WTC11 (cell line): ENCODE data around the gene LILRB1. TPM values are rescaled to one million over a fixed set of nuclear protein-coding genes. Genes with fewer than 3 reads are reported as not detected.
"Not testable (repeated sequence)": the region's sequence is repeated elsewhere in the genome, so short reads cannot be mapped to it uniquely, and the experiment has no call there.

Source experiments
- ATAC-seq: fragments of 200-7000 bp; cut with Tn5 transposase; 2 replicates; pipeline ENCODE4 v1.10.0; 2021; ENCODE audit warnings: mild to moderate bottlenecking, moderate library complexity
- CTCF ChIA-PET: fragments of 300-600 bp; sonication (Branson Sonifier 250); formaldehyde crosslinking; loops from one replicate; lab custom pipeline; 2021; ENCODE audit warnings: antibody characterized with exemption; lab: Charles Lee
- POLR2A ChIA-PET: fragments of 350-600 bp; sonication (Branson Sonifier 250); formaldehyde crosslinking; loops from one replicate; lab custom pipeline; 2021; ENCODE audit warnings: antibody characterized with exemption; lab: Charles Lee
- DNase-seq: peaks from one replicate; pipeline ENCODE4 v3.0.0; 2021; ENCODE audit warnings: low spot score
- H3K27ac Mint-ChIP-seq: 2 replicates; pipeline ENCODE4 v1.8.0; 2021; ENCODE audit warnings: mixed read lengths
- H3K27me3 Mint-ChIP-seq: 2 replicates; pipeline ENCODE4 v1.8.0; 2021; ENCODE audit warnings: low read depth, mild to moderate bottlenecking, moderate library complexity, mixed read lengths
- H3K36me3 Mint-ChIP-seq: 2 replicates; pipeline ENCODE4 v1.8.0; 2021; ENCODE audit warnings: mixed read lengths
- H3K4me1 Mint-ChIP-seq: 2 replicates; pipeline ENCODE4 v1.8.0; 2022; ENCODE audit warnings: mixed read lengths
- H3K4me3 Mint-ChIP-seq: 2 replicates; pipeline ENCODE4 v1.8.0; 2021; ENCODE audit warnings: mild to moderate bottlenecking, moderate library complexity, mixed read lengths
- H3K9me3 Mint-ChIP-seq: 2 replicates; pipeline ENCODE4 v1.8.0; 2021; ENCODE audit warnings: mixed read lengths
- EMX1 ChIP-seq: fragments of 250-450 bp; sonication (Bioruptor Pico); IDR thresholded peaks from 2 replicates; pipeline ENCODE4 v1.8.0; 2021; ENCODE audit warnings: mild to moderate bottlenecking
- ERG ChIP-seq: fragments of 250-450 bp; sonication (Bioruptor Pico); IDR thresholded peaks from 2 replicates; pipeline ENCODE4 v1.8.0; 2021; ENCODE audit warnings: mild to moderate bottlenecking
- GABPB1 ChIP-seq: sonication (generic); formaldehyde crosslinking; IDR thresholded peaks from 2 replicates; pipeline ENCODE4 v1.8.1; 2023; ENCODE audit warnings: mild to moderate bottlenecking, missing genetic modification reagents
- MYBL2 ChIP-seq: sonication (generic); formaldehyde crosslinking; IDR thresholded peaks from 2 replicates; pipeline ENCODE4 v1.8.1; 2023; ENCODE audit warnings: mild to moderate bottlenecking, moderate library complexity, missing genetic modification reagents
- NFATC4 ChIP-seq: fragments of 250-450 bp; sonication (Bioruptor Pico); IDR thresholded peaks from 2 replicates; pipeline ENCODE4 v1.9.0; 2021; ENCODE audit warnings: mild to moderate bottlenecking
- PRDM15 ChIP-seq: sonication (generic); formaldehyde crosslinking; IDR thresholded peaks from 2 replicates; pipeline ENCODE4 v1.8.0; 2022; ENCODE audit warnings: missing genetic modification reagents
- TCF7 ChIP-seq: sonication (generic); formaldehyde crosslinking; IDR thresholded peaks from 2 replicates; pipeline ENCODE4 v1.8.0; 2022; ENCODE audit warnings: mild to moderate bottlenecking, low read depth, missing genetic modification reagents, moderate library complexity
- USF1 ChIP-seq: sonication (generic); formaldehyde crosslinking; IDR thresholded peaks from 2 replicates; pipeline ENCODE4 v1.8.0; 2022; ENCODE audit warnings: mild to moderate bottlenecking, missing genetic modification reagents
- ZNF532 ChIP-seq: fragments of 250-450 bp; sonication (Bioruptor Pico); IDR thresholded peaks from 2 replicates; pipeline ENCODE4 v1.9.0; 2021; ENCODE audit warnings: mild to moderate bottlenecking, borderline replicate concordance
- total RNA-seq: library from RNA; stranded (reverse); gene quantifications from 3 replicates; pipeline ENCODE4 v1.2.3, GENCODE V29; 2021
- TF ChIP-seq, protein P1 (sequence below): sonication (generic); formaldehyde crosslinking; IDR thresholded peaks from 2 replicates; pipeline ENCODE4 v1.8.1; 2022; ENCODE audit warnings: low read depth, mild to moderate bottlenecking, moderate library complexity, missing genetic modification reagents, borderline replicate concordance

LILRB1 gene
- total RNA-seq, 1 experiment from 2014 or later: not detected

DNA sequence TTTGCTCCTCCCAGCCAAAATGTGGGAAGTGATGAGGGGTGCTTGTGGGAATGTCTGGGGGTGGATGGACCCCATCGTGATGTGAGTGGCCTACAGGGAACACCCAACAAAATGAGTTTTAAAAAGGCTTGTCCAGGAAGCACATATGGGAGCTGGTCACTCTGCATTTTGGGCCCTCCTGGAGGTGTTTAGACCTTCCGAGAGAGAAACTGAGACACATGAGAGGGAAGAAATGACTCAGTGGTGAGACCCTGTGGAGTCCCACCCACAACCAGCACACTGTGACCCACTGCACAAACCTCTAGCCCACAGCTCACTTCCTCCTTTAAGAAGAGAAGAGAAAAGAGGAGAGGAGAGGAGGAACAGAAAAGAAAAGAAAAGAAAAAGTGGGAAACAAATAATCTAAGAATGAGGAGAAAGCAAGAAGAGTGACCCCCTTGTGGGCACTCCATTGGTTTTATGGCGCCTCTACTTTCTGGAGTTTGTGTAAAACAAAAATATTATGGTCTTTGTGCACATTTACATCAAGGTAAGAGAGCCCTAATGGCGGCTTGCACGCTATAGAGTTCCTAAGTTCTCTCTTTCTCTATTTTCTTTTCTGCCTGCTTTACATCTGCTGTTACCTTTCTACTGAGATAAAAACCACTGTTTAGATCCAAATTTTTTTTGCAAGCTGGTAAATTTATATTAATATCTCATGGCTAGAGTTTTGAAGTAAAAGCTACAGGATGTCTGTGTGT is 13.3 kb upstream of the LILRB1 start (continued):
- no peak for TF ChIP-seq GABPB1 (CRISPR knock-in tag)

DNA sequence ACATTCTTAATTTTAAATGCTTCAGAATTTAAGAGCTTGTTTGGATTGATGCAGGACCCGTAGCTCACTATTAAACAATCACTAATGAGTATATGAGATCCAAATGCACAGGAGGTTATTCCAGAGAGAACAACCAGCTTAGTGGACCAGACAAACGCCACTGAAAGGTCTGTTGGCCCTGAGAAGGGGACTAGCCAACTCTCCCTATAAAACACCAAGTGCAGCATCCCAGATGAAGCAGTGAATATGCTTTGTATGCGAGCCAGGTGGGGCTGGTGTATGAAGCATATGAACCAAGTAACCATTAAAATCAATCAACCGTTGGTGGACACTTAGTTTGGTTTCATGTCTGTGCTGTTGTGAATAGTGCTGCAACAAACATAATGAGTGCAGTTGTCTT is 9.8 kb upstream of the LILRB1 start:
- ATAC-seq (no peak), DNase-seq (no peak)
- ChIA-PET POLR2A (no interaction called here), CTCF (no interaction called here)
- H3K4me1 Mint-ChIP-seq: no peaks in the 10 kb centered on the region
- peaks cover 67% of the 10 kb centered on the region for H3K9me3 Mint-ChIP-seq
- H3K27ac Mint-ChIP-seq: no peak overlapping the region
- TF ChIP-seq PRDM15 (CRISPR knock-in tag) (no peak), ZNF532 (no peak)
- H3K36me3 Mint-ChIP-seq: peaks cover 49% of the 10 kb centered on the region
- H3K4me3 Mint-ChIP-seq: no peak overlapping the region
- peaks cover 15% of the 10 kb centered on the region; the same call in 1 of the 2 replicates for H3K27me3 Mint-ChIP-seq

DNA sequence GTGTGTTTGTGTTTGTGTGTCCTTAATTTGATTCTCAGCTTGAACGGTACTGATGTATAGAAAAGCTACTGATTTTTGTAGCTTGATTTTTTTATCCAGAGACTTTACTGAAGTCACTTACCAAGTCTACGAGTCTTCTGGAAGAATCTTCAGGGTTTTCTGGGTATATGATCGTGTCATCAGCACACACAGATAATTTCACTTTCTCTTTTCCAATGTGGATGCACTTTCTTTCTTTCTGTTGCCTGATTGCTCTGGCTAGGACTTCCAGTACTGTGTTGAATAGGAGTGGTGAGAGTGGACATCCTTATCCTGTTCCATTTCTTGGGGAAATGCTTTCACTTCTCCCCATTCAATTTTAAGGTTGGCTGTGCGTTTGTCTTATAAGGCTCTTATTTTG is 7.9 kb upstream of the LILRB1 start:
- no peaks in the 10 kb centered on the region for H3K4me1 Mint-ChIP-seq
- H3K4me3 Mint-ChIP-seq: no peak overlapping the region
- DNase-seq (no peak), ATAC-seq (no peak)
- H3K9me3 Mint-ChIP-seq: peaks cover 66% of the 10 kb centered on the region
- ChIA-PET CTCF (no interaction called here), POLR2A (no interaction called here)
- peaks cover 16% of the 10 kb centered on the region for H3K27me3 Mint-ChIP-seq
- no peak overlapping the region for H3K27ac Mint-ChIP-seq
- TF ChIP-seq ERG (CRISPR knock-in tag) (no peak), NFATC4 (CRISPR knock-in tag) (no peak), GABPB1 (CRISPR knock-in tag) (no peak), TCF7 (no peak), EMX1 (CRISPR knock-in tag) (no peak), USF1 (CRISPR knock-in tag) (no peak), MYBL2 (CRISPR knock-in tag) (no peak)
- TF ChIP-seq, protein P1, sequence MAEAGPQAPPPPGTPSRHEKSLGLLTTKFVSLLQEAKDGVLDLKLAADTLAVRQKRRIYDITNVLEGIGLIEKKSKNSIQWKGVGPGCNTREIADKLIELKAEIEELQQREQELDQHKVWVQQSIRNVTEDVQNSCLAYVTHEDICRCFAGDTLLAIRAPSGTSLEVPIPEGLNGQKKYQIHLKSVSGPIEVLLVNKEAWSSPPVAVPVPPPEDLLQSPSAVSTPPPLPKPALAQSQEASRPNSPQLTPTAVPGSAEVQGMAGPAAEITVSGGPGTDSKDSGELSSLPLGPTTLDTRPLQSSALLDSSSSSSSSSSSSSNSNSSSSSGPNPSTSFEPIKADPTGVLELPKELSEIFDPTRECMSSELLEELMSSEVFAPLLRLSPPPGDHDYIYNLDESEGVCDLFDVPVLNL (CRISPR knock-in tag): no peak
- H3K36me3 Mint-ChIP-seq: peaks cover 52% of the 10 kb centered on the region

DNA sequence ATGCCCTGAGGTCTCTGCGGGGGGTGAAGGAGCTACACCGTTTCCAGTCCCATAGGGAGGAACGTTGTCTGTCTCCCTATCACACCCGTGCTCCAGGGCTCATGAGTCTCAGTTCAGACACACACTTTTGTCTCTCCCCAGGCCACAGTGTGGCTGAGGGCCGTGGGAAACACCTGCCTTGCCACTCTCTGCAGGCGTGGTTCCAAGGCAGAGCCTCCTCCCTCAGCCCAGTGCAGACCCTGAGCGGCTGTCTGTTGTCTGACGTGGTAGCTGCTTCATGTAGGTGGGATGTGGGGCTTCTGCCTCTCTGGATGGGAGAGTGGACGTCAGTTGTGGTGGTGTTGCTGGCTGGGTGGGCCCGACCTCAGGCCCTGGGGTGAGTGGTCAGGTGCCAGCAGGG is 6.0 kb upstream of the LILRB1 start:
- DNase-seq, H3K4me3 Mint-ChIP-seq, ATAC-seq, POLR2A ChIA-PET, CTCF ChIA-PET, H3K4me1 Mint-ChIP-seq, H3K27ac Mint-ChIP-seq: not testable (repeated sequence)
- peaks cover 62% of the 10 kb centered on the region for H3K36me3 Mint-ChIP-seq
- peaks cover 72% of the 10 kb centered on the region for H3K9me3 Mint-ChIP-seq
- H3K27me3 Mint-ChIP-seq: peaks cover 22% of the 10 kb centered on the region

DNA sequence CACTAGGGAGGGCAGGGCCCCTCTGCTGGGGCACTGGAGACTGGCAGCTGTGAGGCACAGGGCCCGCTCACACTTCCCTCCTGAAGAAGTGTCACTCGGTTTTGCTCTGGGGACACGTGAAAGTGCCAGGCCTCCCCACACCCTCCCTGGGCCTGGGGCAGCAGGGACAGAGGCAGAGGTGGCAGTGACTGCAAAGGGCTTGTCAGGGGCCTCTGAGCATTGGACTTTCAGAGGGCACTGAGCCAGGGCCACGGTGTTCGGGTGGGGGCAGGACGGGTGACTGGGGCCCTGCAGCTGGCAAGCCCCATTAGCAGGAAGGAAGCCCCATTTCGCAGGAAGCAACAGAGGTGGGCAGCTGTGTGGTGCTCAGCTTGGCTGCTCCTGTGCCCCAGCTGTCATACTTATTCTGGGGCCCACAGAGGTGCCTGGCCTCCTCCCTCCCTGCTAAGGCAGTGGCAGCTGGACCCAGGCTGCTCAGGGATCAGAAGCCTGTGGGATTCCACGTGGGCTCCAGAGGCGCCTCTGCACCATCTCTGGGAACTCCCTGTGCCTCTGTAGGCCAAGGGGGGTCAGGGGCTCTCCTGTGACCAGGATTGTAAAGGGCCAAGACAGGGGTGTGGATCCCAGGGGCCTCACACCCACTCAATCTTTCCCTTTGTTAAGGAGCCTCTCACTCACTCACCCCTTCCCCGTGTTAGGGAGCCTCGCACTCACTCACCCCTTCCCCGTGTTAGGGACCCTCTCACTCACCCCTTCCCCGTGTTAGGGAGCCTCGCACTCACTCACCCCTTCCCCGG is 5.2 kb upstream of the LILRB1 start:
- Mint-ChIP-seq H3K9me3 (peaks cover 75% of the 10 kb centered on the region), H3K27me3 (peaks cover 22% of the 10 kb centered on the region), H3K36me3 (peaks cover 64% of the 10 kb centered on the region)
- CTCF ChIA-PET, H3K4me3 Mint-ChIP-seq, POLR2A ChIA-PET, H3K27ac Mint-ChIP-seq, ATAC-seq, H3K4me1 Mint-ChIP-seq, DNase-seq: not testable (repeated sequence)
